ENCODE results near the gene ODF4.

DNA sequence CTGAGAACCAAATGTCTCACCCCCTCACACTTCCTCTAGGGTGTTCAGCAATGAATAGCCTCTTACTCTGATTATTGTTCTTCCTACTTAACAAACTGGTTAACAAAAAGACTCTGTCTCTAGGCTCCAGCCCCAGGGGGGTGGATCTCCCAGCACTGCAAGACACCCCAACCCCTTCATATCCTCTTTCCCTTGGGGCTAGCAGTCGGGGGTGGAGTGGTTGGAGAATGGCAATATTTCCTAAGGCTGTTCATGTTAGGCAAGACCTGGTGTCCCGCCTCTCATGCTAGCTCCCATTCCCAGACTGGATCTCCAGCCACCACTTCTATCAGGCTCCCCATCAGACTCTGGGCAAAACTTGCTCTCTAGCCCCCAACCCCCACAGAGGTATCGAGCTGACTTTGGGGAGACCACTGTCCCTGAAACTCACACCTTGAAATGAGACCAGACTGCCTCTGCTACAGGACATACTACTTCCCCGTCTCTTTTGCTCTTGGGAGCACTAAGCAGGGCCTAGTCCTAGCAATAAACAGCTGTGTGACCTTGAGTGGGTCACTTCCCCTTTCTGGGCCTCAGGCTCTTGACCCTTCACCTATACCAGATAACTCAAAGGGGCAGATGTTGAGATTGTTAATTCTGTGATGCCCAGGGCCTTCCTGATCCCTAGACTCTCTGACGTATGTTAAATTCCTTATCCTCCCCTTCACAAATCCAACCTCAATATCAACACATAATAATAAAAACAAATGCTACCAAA lies 46.8 kb upstream of the ODF4 start:
- TF ChIP-seq, protein P1, sequence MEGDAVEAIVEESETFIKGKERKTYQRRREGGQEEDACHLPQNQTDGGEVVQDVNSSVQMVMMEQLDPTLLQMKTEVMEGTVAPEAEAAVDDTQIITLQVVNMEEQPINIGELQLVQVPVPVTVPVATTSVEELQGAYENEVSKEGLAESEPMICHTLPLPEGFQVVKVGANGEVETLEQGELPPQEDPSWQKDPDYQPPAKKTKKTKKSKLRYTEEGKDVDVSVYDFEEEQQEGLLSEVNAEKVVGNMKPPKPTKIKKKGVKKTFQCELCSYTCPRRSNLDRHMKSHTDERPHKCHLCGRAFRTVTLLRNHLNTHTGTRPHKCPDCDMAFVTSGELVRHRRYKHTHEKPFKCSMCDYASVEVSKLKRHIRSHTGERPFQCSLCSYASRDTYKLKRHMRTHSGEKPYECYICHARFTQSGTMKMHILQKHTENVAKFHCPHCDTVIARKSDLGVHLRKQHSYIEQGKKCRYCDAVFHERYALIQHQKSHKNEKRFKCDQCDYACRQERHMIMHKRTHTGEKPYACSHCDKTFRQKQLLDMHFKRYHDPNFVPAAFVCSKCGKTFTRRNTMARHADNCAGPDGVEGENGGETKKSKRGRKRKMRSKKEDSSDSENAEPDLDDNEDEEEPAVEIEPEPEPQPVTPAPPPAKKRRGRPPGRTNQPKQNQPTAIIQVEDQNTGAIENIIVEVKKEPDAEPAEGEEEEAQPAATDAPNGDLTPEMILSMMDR (IDR thresholded peaks at IDR 0.05) = no peak
- TF ChIP-seq POLR2A (IDR thresholded peaks at IDR 0.05) = no peak

All from Peyer's patch (tissue), 4 donors.